ENCODE measurements around the gene MTCH1. TPM values are rescaled to one million over a fixed set of nuclear protein-coding genes. Genes with fewer than 3 reads are reported as not detected.
A peak's percentile ranks its signal among the peaks of the same experiment; 100 is the strongest.

Gene MTCH1
- total and polyA plus RNA-seq, 2 of the 4 experiments (the other 2 are of a cell fraction) = 215 to 263 TPM

DNA sequence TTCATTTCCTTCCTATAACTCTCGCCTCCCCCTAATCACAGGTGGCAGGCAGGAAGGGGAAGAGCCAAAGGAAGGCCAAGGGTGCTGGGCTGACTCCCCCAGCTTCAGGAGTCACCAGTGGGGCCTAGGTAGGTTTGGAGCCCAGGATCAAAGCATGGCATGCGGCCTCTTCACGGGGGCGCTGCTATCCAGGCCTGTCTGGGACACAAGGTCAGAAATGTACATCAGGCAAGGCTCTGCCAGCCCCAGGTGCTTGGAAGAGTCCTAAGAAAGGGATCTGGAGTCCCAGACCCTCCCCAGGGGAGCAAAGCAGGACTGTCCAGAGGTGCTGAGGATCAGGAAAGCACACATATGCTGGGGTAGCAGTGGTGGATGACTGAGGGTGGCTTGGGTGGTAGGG, 21.1 kb downstream of the MTCH1 start:
- Histone ChIP-seq H3K27me3 (ENCODE audit: control insufficient read depth, insufficient read depth, low read length) (no peaks in the 10 kb centered on the region), H3K9ac (ENCODE audit: low read depth, low read length) (no peak overlapping the region), H4K5ac (ENCODE audit: low read depth, low read length) (no peak overlapping the region), H4K91ac (ENCODE audit: insufficient read depth, low read depth, low read length) (no peak overlapping the region), H2AK9ac (replicated peaks; ENCODE audit: low read depth, low read length, poor library complexity) (peak overlapping the region; percentile 10), H4K8ac (ENCODE audit: low read depth in 2 of 2, low read length in 2 of 2) (no peak overlapping the region), H3K56ac (ENCODE audit: extremely low read depth, insufficient read depth, low read length) (no peak overlapping the region), H2AK5ac (ENCODE audit: low read depth, low read length) (no peak overlapping the region), H3K14ac (replicated peaks; ENCODE audit: low read depth, low read length) (no peak overlapping the region), H3K27ac (ENCODE audit: insufficient read depth, low read length) (no peak overlapping the region), H3K9me3 (ENCODE audit: control insufficient read depth, insufficient read depth, low read length) (no peaks in the 10 kb centered on the region), H3K4me3 (ENCODE audit: insufficient read depth, low read depth, low read length) (no peak overlapping the region), H4K20me1 (ENCODE audit: insufficient read depth, low read length) (peaks cover 9% of the 10 kb centered on the region), H2BK120ac (ENCODE audit: low read depth, low read length) (no peak overlapping the region), H3K4me1 (ENCODE audit: control insufficient read depth, insufficient read depth, low read length) (peaks cover 4% of the 10 kb centered on the region), H2BK5ac (ENCODE audit: low read depth, low read length, poor library complexity, severe bottlenecking) (no peak overlapping the region), H2AFZ (replicated peaks; ENCODE audit: low read length, poor library complexity) (no peak overlapping the region), H3K18ac (ENCODE audit: low read depth, low read length) (no peak overlapping the region), H3K23ac (ENCODE audit: low read depth, low read length) (no peak overlapping the region), H3K36me3 (ENCODE audit: control insufficient read depth, insufficient read depth, low read length) (peaks cover 33% of the 10 kb centered on the region), H3K4ac (ENCODE audit: low read depth, low read length) (no peak overlapping the region), H2BK15ac (ENCODE audit: low read depth, low read length) (no peak overlapping the region), H2BK20ac (ENCODE audit: low read depth, low read length) (no peak overlapping the region), H3K9me1 (ENCODE audit: insufficient read depth, low read length) (no peaks in the 10 kb centered on the region; the same call in 1 of the 2 replicates), H3K79me1 (ENCODE audit: low read depth in 1 of 2, low read length in 2 of 2) (peaks cover 0 to 7% of the 10 kb centered on the region in 2 experiments; a peak in 1 of 4 replicates), H3K4me2 (ENCODE audit: low read depth, low read length) (no peak overlapping the region)
- in situ Hi-C loops (cut with MboI; ENCODE audit: low sequenced_read_pairs) (no loop called here), dilution Hi-C loops (cut with HindIII; ENCODE audit: low sequenced_read_pairs, unreplicated experiment) (no loop called here), intact Hi-C loops (cut with micrococcal nuclease) (no loop called here)
- ChIA-PET CTCF (no interaction called here), POLR2A (ENCODE audit: unreplicated experiment) (no interaction called here)
- 91% methylated on average over 3 of the region's 4 CpGs; no CpG with 5 or more reads in 1 of the 2 experiments for WGBS, 2 experiments (ENCODE audit: extremely low coverage in 2 of 2, insufficient read length in 1 of 2)
- DNase-seq (no peak), ATAC-seq (ENCODE audit: low read depth) (no peak)
- BruUV-seq (replicated peaks) = no TSS peak
- TF ChIP-seq MAZ (IDR thresholded peaks at IDR 0.05; ENCODE audit: borderline replicate concordance, low read depth, low read length) = no peak
- TF ChIP-seq RAD21 (IDR thresholded peaks at IDR 0.05; ENCODE audit: low read length) = no peak
- TF ChIP-seq RFX5 (IDR thresholded peaks at IDR 0.05; ENCODE audit: low read depth, low read length) = no peak
- no peak for TF ChIP-seq MAFK (IDR thresholded peaks at IDR 0.05; ENCODE audit: low read depth, low read length)
- TF ChIP-seq CEBPB (IDR thresholded peaks at IDR 0.05; ENCODE audit: low read depth, low read length) = no peak
- no peak for TF ChIP-seq BHLHE40 (IDR thresholded peaks at IDR 0.05; ENCODE audit: low read depth, low read length)
- no peak for TF ChIP-seq SMC3 (IDR thresholded peaks at IDR 0.05; ENCODE audit: low read depth, low read length)
- no peak for TF ChIP-seq MXI1 (IDR thresholded peaks at IDR 0.05; ENCODE audit: borderline replicate concordance, low read depth, low read length)
- TF ChIP-seq, protein P1, sequence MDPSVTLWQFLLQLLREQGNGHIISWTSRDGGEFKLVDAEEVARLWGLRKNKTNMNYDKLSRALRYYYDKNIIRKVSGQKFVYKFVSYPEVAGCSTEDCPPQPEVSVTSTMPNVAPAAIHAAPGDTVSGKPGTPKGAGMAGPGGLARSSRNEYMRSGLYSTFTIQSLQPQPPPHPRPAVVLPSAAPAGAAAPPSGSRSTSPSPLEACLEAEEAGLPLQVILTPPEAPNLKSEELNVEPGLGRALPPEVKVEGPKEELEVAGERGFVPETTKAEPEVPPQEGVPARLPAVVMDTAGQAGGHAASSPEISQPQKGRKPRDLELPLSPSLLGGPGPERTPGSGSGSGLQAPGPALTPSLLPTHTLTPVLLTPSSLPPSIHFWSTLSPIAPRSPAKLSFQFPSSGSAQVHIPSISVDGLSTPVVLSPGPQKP (IDR thresholded peaks at IDR 0.05; ENCODE audit: borderline replicate concordance, low read depth, low read length) = no peak

All from IMR-90 (cell line).